GM18502 (cell line): ENCODE data around the gene MTF2.
"Not testable (repeated sequence)": the region's sequence is repeated elsewhere in the genome, so short reads cannot be mapped to it uniquely, and the experiment has no call there.

Experiments
- ATAC-seq: cut with Tn5 transposase; IDR thresholded peaks from one replicate; pipeline ENCODE4 v1.9.1; 2021; ENCODE audit warnings: mild to moderate bottlenecking; ENCODE audit not compliant: unreplicated experiment, poor library complexity

MTF2 gene

DNA sequence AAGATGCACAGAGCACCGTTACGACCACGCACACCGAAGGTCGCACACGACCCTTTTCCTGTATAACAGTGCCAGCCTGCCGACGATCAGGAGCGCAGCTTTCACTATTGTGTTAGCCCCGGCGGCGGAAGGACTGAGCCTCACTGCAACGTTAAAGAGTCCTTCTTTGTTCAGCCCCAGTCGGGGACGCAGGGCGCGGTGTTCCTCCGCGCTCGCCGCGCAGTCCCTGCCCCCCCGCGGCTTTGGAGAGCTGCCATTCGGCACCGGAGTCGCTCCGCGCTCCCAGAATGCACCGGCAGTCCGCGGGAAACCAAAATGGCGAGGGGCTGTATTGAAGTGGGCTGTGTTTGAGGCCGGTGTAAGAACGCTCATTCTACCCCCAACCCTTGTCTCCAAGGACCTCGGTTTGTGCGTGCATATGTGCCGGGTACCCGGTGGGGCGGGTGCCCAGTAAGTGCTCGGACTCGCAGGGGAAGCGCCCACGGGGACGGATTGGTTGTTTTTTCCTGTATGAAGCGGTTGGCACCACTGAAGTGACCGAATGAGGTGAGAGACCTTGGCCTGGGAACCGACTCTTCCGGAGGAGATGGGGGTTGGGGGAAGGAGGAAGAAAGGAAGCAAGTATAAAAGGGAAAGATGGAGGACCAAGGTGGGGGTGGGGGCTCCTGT, at the start of gene MTF2:
Gene MTF2 (plus strand): TSS at position 298 of the 669 bp plus-strand sequence. CDS start 244 bp downstream, at position 542.
- ATAC-seq, result peak; percentile 73

DNA sequence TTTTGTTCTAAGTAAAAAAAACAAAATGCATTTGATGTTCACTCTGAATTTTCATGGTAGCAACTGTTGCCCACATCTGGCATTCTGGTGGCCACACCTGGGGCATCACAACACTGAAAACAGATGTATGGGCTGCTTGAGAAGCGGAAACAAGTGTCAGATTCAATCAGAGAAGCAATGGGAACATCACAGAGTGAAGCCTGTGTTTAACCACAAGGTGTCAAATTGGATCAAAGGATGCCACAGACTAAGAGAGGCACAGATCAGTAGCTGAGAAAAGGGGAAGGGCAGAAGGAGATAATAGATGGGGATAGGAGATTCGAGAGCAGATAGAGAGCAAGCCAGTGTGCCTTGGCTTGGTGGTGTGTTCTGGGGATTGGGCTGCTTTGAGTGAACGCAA, 49.8 kb upstream of the MTF2 start:
- ATAC-seq, result no peak

DNA sequence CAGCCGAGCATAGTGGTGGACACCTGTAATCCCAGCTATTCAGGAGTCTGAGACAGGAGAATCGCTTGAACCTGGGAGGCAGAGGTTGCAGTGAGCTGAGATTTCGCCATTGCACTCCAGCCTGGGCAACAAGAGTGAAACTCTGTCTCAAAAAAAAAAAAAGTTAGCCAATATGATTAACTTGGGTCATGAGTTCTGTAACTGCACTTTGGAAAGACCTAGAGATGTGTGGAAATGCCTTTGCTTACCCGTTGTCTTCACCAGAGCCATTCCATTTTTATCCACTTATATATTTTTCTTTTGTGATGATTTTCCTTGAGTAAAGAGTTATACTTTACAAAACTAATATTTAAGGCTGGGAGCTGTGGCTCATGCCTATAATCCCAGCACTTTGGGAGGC, 48.9 kb upstream of the MTF2 start:
- ATAC-seq, result not testable (repeated sequence)

DNA sequence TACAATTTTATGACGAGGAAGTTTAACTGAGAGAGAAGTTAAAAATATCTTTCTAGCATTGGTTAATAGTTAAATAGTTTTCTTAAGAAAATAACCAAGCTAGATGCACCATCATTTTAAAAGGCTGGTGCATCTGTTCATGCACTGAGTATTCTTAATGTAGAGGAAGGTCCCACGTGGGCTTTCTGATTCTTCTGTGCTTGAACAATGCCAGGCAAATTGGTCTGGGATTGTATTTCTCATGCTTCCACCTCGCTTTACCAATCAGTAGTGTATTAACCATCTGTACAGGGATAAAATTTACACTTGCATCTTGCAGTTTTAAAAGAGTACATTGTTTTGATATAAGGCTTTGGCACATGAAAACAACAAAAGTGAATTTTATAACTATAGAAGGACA, 47.4 kb upstream of the MTF2 start:
- no peak for ATAC-seq

DNA sequence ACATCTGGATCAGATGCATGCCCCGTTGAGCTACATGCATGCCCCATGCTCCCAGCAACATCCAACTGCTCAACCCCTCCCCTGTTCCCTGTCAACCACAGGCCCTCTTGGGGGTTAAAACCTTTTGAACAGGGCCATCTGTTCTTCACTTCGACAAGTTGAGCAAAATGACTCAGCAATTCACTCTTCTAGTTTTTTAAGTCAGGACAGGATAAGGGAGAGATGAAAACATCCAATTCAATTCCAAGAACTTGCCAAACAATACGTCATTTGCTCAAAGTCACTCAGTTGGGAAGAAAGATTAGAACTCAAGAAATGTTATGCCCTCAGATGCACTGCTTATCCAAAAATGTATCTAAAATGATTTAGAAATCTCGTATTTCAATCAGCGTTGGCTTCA, 46.1 kb upstream of the MTF2 start:
- ATAC-seq, result peak; percentile 55

DNA sequence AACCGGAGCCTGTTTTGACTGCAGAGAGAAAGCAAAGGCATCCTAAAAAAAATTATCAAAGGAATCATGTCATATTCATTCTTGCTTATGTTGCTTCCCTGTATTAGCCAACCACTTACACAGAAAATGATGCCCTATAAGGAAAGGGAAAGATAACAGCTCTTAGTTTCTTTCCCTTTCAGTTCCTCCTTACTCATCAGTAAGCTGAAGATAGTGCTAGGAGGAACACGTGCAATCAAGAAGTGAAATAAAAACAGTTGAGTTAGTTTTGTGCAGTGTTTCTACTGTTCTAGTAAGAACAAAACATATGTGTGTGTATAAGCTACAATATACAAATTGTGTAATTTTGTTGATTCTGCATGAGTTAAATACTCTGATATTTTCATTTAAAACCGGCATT, 45.3 kb upstream of the MTF2 start:
- ATAC-seq, result peak; percentile 85

DNA sequence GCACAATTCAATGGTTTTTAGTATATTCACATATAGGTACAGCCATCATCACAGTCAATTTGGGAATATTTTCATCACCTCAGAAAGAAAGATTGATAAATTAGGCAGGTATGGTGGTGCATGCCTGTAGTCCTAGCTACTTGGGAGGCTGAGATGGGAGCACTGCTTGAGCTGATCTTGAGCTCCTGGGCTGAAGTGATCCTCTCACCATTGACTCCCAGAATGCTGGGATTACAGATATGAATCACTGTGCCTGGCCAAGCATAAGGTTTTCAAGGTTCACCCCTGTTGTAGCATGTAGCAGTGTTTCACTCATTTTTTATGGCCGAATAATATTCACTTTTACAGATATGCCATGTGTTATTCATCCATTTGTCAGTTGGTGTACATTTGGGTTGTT, 44.7 kb upstream of the MTF2 start:
- no peak for ATAC-seq

DNA sequence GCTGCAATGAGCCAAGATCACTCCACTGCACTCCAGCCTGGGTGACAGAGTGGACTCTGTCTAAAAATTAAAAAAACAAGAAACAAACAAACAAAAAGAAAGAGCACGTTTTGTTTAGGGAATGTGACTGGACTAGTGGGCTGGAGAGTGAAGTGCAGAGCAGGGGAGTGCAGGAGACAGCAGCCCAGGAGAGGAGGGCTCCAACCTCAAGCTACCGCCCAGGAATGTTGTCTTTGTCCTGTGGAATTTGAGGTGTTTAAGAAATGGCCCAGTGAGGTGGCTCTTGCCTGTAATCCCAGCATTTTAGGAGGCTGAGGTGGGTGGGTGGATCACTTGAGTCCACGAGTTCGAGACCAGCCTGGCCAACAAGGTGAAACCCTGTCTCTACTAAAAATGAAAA, 42.4 kb upstream of the MTF2 start:
- ATAC-seq, result no peak

DNA sequence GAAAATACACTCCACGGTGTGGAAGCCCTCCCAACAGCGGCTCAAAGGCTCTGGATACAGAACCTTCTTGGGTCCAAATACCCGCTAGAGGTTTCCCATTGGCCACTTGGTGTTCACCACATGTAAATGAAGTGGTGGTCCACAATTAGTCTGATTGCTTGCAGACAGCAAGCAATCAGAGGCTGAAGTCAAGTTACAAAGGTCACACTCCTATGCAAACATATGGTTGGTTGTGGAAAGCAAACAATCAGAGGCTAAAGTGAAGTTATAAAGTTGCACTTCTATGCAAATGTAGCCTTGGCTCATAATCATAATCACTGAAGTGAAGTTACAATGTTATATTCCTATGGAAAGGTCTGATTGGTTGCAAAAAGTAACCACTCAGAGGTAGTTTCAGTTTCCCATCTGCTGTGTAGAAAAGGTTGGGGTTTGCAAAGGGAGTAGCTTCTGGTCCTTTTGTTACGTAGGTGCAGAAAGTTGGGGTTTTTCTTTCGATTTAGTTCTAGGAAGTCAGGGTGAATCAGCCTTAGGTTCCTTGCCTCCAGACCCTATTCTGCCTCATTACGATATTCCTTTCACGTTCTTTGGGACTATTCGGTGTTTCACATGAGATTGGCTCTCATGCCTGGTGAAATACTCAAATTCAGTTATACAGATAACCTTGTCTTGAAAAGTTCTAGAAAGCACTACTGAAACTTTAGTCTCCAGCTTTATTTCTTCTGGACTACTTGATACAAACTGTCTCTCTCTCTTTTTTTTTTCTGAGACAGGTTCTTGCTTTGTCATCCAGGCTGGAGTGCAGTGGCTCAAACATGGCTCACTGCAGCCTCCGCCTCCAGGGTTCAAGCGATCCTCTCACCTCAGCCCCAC, 36.7 kb upstream of the MTF2 start:
- peak; percentile 90 for ATAC-seq

DNA sequence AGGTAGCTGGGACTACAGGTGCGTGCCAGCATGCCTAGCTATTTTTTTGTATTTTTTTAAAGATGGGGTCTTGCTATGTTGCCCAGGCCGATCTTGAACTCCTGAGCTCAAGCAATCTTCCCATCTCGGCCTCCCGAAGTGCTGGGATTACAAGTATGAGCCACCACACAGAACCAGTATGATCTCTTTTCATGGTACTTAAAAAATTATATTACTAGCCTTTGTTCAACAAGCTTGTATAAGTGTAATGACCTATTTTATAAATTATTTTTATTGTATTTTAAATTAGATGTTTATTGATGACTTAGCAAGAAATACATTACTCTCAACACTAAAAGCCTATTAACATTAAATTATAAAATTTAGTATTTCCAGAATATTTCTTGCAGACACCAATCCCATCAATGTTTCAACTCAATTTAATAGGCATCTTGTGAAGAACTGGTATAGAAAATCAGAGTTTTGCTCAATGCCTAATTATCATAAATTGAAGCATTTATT, 36.0 kb upstream of the MTF2 start:
- ATAC-seq, result no peak

DNA sequence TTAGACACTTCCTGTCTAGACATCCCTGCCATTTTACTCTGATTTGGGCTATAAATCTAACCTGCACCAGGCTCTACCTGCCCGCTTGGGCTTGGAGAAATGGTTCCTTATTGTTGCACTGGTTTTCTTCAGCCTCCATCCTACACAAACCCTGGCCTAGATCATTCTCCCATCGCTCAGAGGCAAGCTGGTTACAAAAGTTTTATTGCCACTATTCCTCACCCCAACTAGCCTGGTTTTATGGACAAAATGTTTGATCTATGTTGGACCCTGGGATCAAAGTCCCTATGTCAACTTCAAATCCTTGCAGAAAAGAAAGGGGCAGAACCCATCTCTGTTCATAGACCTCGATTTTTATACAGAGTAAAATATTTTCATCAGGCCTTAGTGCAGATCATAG, 31.5 kb upstream of the MTF2 start:
- ATAC-seq, result no peak

DNA sequence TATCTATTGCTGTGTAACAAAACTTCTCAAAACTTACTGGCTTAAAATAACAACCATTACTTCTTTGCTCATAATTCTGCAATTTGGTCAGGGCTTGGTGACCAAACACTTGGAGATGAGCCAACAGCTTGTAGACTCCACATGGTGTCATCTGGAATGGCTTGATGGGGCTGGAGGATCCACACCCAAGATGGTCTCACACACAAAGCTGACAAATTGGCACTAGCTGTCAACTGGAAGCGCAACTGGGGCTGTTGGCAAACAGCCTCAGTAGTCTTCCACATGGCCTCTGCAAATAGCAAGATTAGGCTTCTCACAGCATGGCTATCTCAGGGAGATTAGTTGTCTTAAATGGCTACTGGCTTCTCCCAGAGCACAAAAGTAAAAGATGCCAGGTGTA, 27.1 kb upstream of the MTF2 start:
- ATAC-seq, result no peak

DNA sequence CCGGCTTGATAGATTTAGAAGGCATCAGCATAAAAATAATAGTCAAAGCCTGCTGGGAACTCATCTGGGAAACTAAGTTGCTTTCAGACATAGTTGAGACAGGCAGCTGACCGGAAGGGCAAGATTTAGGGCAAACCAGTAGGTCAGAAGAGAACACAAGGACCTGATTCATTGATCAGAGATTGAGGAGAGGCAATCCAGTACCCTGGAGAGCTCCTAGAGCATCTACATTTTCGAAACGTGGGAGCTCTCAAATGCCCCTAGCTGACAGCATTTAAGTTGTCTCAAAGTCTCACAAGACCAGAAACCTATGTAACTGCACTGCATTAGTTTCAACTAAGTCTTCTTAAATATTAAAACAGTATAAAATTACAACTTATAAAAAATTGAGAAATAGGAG, 22.9 kb upstream of the MTF2 start:
- ATAC-seq, result no peak

DNA sequence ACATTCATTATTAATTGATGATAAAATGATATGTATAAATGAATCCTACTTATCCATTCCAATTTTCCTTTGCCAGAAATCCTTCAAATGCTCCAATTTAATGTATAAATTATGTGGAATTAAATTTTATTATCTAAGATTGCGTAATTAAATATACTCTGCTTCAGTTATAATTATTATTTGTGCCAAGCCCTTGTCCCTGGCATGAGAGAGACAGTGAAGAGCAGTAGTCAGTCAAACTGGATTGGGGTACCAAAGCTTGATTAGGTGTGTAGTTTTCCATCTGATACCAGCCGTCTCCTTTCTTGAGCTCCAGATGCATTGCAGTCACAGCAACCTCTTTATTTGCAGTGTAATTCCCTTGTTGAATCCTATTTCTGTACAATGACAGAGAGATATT, 22.4 kb upstream of the MTF2 start:
- ATAC-seq, result no peak

DNA sequence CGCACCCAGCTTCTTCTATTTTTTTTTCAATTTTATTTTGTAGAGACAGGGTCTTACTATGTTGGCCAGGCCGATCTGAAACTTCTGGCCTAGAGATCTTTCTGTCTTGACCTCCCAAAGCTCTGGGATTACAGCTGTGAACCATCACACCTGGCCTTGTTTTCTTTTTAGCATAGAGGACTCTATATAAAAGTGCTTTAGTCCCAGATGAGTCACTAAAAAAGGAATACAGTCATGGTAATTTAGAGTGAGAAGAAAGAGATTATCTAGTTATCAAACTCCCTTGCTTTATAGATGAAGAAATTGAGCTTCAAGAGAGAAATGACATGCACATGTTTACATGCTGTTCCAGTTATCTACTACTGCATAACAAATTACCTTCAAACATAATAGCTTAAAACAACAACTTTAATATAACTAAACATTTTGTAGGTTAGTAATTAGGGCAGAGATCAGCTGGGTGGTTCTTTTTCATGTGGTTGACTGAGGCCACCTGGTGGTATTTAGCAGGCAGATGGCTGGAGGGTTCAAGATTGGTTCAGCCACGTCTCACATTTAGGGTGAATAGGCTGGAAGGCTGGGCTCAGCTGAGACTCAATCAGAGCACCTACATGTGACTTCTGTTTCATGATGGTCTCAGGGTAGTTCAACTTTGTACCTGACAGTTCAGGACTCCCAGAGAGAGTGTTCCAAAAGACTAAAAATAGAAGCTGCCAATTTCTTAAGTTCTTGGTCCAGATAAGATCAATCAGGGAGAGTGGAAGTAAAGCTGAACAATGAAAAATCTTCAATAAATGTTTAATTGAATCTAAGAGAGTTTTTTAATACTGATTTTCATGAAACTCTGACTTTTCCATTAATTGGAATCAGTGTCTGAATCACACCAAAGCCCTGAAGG, 16.9 kb upstream of the MTF2 start:
- ATAC-seq, result no peak

DNA sequence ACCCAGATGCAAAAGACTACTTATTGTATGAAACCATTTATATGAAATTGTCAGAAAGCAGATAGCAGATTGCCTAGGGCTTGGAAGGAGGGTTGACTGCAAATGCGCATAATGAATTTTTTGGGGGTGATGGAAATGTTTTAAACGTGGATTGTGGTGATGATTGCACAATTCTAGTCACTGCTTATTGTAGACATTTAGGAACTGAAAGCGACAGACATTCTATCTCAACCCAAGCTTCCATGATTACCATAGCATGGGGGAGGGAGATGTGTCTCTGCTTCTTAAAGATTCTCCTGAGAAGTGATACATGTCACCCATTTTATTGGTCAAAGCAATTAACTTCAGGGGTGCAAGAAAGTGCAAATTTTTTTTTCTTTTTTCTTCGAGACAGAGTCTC, 2.8 kb upstream of the MTF2 start:
- ATAC-seq, result no peak

DNA sequence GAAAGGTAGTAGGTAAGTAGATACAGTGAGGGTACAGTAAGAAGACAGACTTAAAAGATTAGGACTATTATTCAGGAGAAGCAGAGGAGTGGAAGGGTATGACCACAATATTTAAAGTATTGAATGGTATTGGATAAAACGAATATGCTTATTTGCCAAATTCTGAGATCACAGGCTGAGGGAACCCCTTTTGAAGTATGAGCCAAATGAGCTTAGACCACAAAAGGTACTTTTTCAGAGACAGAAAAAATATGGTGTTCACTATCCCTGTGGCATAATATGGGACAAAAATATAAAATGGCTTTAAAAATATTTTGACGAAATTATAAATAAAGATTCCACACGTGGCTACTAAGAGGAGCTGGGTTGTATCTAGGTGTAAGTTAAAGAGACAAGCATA, 880 bp upstream of the MTF2 start:
- ATAC-seq, result no peak

DNA sequence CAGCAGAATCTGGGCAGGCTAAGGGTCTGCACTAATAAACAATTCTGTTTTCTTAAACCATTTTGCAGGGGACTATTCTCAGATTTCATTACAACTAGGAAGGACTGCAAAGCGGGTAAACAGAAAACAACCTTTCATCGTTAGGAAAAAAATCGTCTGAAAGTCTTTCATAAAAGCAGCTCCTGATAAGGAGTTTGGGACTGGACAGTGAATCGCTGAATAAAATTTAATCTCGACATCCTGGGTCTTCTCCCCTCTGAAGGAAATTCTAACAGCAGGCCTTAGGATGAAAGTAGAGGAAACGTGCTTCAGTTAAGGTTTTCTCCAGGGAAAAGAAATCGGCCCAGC, 471 bp upstream of the MTF2 start:
- ATAC-seq, result no peak

DNA sequence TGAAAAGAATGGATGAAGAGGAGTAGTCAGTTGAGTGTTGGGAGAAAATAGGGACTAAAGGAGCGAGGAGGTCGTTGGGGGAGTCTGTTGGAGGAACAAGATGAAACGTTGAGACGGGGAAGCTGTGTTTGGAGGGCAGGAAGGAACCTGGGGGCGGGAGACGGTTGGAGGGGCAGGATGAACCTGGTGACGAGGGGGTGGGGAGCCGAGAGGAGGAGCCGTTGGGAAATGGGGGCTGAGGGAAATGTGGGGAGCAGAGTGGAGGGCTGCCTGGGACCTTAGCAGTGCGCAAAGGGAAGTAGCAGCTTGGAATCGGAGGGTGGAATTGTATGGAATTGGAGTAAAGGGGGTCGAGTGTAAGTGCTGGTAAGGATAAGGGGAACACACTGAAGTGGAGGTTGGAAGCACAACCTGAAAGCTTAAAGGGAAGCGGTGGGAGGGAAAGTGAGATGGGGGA, 630 bp downstream of the MTF2 start:
- no peak for ATAC-seq

DNA sequence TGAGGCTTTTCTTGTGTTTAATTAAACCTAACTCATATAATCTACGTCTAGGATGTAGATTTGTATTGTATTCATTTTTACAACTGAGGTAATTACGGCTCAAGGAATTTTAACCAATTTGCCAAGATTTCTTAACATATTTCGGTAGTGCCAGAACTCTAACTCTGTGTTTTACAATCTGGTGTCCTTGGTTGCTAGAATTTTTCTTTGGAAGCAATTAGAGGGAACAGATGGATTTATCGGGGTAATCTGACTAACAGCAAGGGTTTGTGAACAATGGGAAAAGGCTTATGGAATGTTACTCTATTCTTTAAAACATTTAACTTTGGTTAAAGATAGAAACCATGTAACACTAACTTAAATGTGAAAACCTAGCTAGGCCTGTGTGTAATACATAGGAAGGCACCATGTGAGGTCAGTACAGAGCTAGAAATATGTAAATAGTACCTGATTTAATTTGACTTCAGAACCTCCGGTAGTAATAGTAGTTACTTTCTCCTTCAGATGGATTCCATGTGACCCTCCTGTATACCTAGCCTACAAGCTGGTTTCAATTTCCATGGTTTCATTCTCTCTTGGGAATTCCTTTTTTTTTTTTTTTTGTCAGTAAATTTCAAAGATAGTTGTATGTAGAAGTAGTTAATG, 1.2 kb downstream of the MTF2 start:
- ATAC-seq, result peak; percentile 80
